Erythroblast (primary cell): ENCODE measurements around the gene CCDC38.

Source experiments
- GATA1 ChIP-seq: IDR thresholded peaks from 2 replicates; pipeline ENCODE4 v1.6.1; 2011; ENCODE audit warnings: low read depth, mild to moderate bottlenecking, control low read depth, low read length, moderate library complexity
- POLR2A ChIP-seq: IDR thresholded peaks from 2 replicates; pipeline ENCODE4 v1.6.1; 2011; ENCODE audit warnings: mild to moderate bottlenecking, low read length

GRCh38 chr12:95980437-95980836, 38.0 kb upstream of the CCDC38 start:
- TF ChIP-seq POLR2A (no peak), GATA1 (no peak)
